Heart right ventricle (tissue), 16 donors: Measurements from ENCODE around the gene CDK6. TPM values are rescaled to one million over a fixed set of nuclear protein-coding genes. Genes with fewer than 3 reads are reported as not detected.
A peak's percentile ranks its signal among the peaks of the same experiment; 100 is the strongest.

Experiments used
- ATAC-seq, 8 donors: fragments of 200-7000 bp; cut with Tn5 transposase; one replicate each; pipeline ENCODE4 v1.9.1; 2020; ENCODE audit warnings: mild to moderate bottlenecking in 8 of 8, moderate library complexity in 8 of 8, moderate number of reproducible peaks in 1 of 8
- DNase-seq, 2 donors: peaks; one replicate each; pipeline ENCODE4 v3.0.0-alpha.2; 2020
- H3K27ac ChIP-seq, 10 donors: fragments of 200-600 bp; sonication (generic) in 2 of 10; one replicate each; pipeline versions ENCODE4 v1.5.0 to v1.8.0; 2020 to 2022; ENCODE audit warnings: mild to moderate bottlenecking in 3 of 10
- H3K27me3 ChIP-seq, 7 donors: fragments of 200-600 bp; one replicate each; pipeline ENCODE4 v1.8.0; 2021 to 2022; ENCODE audit warnings: mild to moderate bottlenecking in 2 of 7
- H3K36me3 ChIP-seq, 9 donors: fragments of 200-600 bp; sonication (generic) in 1 of 9; one replicate each; pipeline versions ENCODE4 v1.5.0 to v1.8.0; 2020 to 2022; ENCODE audit warnings: mild to moderate bottlenecking in 2 of 9
- H3K4me1 ChIP-seq, 9 donors: fragments of 200-600 bp; sonication (generic) in 1 of 9; one replicate each; pipeline versions ENCODE4 v1.5.0 to v1.8.0; 2020 to 2022; ENCODE audit warnings: mild to moderate bottlenecking in 4 of 9
- H3K4me3 ChIP-seq, 10 donors: fragments of 200-600 bp; sonication (generic) in 2 of 10; one replicate each; pipeline versions ENCODE4 v1.5.0 to v1.8.0; 2020 to 2022; ENCODE audit warnings: mild to moderate bottlenecking in 7 of 10, moderate library complexity in 2 of 10
- H3K9me3 ChIP-seq, 11 donors: fragments of 200-600 bp in 10 of 11; sonication (generic) in 2 of 11; one replicate each; pipeline versions ENCODE4 v1.5.0 to v1.8.0; 2013 to 2022; ENCODE audit warnings: mild to moderate bottlenecking in 2 of 11, control low read depth in 1 of 11, moderate library complexity in 1 of 11
- CTCF ChIP-seq, 9 donors: fragments of 200-600 bp; sonication (generic) in 2 of 9; IDR thresholded peaks; one replicate each; pipeline versions ENCODE4 v1.5.0 to v1.8.0; 2021 to 2022; ENCODE audit warnings: antibody characterized with exemption in 9 of 9, mild to moderate bottlenecking in 5 of 9, moderate library complexity in 1 of 9
- WGBS, 2 donors: extraction: QIAGEN DNeasy Blood & Tissue Kit; methylation state at CpG; one replicate each; pipeline ENCODE4 v1.1.7; 2013; ENCODE audit warnings: inconsistent platforms in 1 of 2; 5-methylcytosine and 5-hydroxymethylcytosine counted together
- intact Hi-C, 10 donors: fragments of 100-400 bp; cut with DNase I; formaldehyde crosslinking; loops; one replicate each; pipeline versions ENCODE4 v1.11.1 to v1.14.2; 2022
- polyA plus RNA-seq, 2 donors: library from polyadenylated mRNA; stranded (reverse); fragments of 200-250 nt; gene quantifications; one replicate each; pipeline ENCODE4 v1.2.3, GENCODE V29; 2013
- total RNA-seq, 10 donors: library from RNA; stranded (reverse); fragmentation: NEBNext Ultra II Directional in 3 of 10; extraction: Animal tissue kit (Norgen Biotek cat#: 25700) in 3 of 10; gene quantifications; one replicate each; pipeline versions ENCODE4 v1.2.1 to v1.2.4, GENCODE V29; 2021 to 2023
- donor health status: Arrhythmogenic right ventricular cardiomyopathy.
- donor health status: ischemic (EF 13 %, LVEDD 7.1; RV severe dilation, severe dysfunction).
- donor health status: healthy with polysubstance abuse.
- donor health status: DM: no; HTN: yes; CAD: no.
- donor health status: DM: no; HTN: no; CAD: no.
- donor health status: ischemic (EF 25% LVEDD 6.9; RV normal size, moderate dysfunction).
- donor health status: ischemic (EF 25% LVEDD 5.7; RV mildly dilated, moderate dysfunction).
- donor health status: healthy.
- donor health status: DM: yes; HTN: yes; CAD: no.
- donor health status: Ischemic cardiomyopathy.
- donor health status: ischemic (EF 35%, LVEDD 5.7; RV mildly dilated, moderate dysfunction).
- donor health status: nonischemic (EF 11% LVEDD 7.7; RV severe dilation, severe dysfunction).
- donor health status: DM: yes; HTN: yes; CAD: no.
- donor health status: PGD.
- donor health status: ischemic (EF 29% LVEDD 5.4; RV normal size, mild dysfunction).
- donor health status: nonischemic (EF 23%, LVEDD 6.1; RV moderate dilation, normal function).

Gene CDK6
- total and polyA plus RNA-seq, 12 donors, result 2.6 to 31.5 (median 16.4) TPM

- DNase-seq, result no peak
- peaks cover 0 to 72% (median 14%) of the 10 kb centered on the region in 9 donors for H3K36me3 ChIP-seq
- H3K4me1 ChIP-seq, result peaks cover 0 to 8% (median 0%) of the 10 kb centered on the region in 9 donors
- intact Hi-C loops, result no loop called here
- ATAC-seq, result peak in 2 of 8 donors; percentile 29 to 49
- TF ChIP-seq CTCF (IDR thresholded peaks at IDR 0.05), result no peak
- no peaks in the 10 kb centered on the region for H3K27me3 ChIP-seq
- H3K9me3 ChIP-seq, result no peaks in the 10 kb centered on the region
- no peak overlapping the region for H3K27ac ChIP-seq
- no peak overlapping the region for H3K4me3 ChIP-seq
These were observed 275.8 kb downstream of the CDK6 start for GRCh38 chr7:92560602-92561001.

GRCh38 chr7:92557808-92558362, 278.5 kb downstream of the CDK6 start:
- TF ChIP-seq CTCF (IDR thresholded peaks at IDR 0.05), result no peak
- Histone ChIP-seq H3K9me3 (no peaks in the 10 kb centered on the region), H3K4me1 (no peaks in the 10 kb centered on the region), H3K4me3 (no peak overlapping the region), H3K27ac (no peak overlapping the region), H3K27me3 (no peaks in the 10 kb centered on the region), H3K36me3 (peaks cover 0 to 45% (median 5%) of the 10 kb centered on the region in 9 donors)
- ATAC-seq (no peak), DNase-seq (no peak)
- WGBS, 2 donors, result 84% methylated on average over 7 of the region's 7 CpGs
- intact Hi-C loops, result no loop called here

GRCh38 chr7:92557249-92557648, 279.1 kb downstream of the CDK6 start:
- no peaks in the 10 kb centered on the region for H3K27me3 ChIP-seq
- intact Hi-C loops, result no loop called here

More at GRCh38 chr7:92557249-92557648, 279.1 kb downstream of the CDK6 start:
- no peak overlapping the region for H3K4me3 ChIP-seq
- DNase-seq (no peak), ATAC-seq (no peak)
- no peak for TF ChIP-seq CTCF (IDR thresholded peaks at IDR 0.05)
- no peaks in the 10 kb centered on the region for H3K4me1 ChIP-seq
- no peaks in the 10 kb centered on the region for H3K9me3 ChIP-seq
- H3K27ac ChIP-seq, result no peak overlapping the region
- 91 to 96% methylated on average over 2 of the region's 2 CpGs for WGBS, 2 donors
- peaks cover 0 to 39% (median 5%) of the 10 kb centered on the region in 9 donors for H3K36me3 ChIP-seq

Other genes with a start within 250 kb of the CDK6 start
- gene FAM133B, start 246.2 kb downstream of the CDK6 start, total RNA-seq, result 10 to 100 TPM in 4 of 10 donors, 1 to 10 TPM in 6; 8.0 to 16.1 (median 9.8) TPM
- 10 to 100 TPM in 1 of 2 donors, 1 to 10 TPM in 1; 8.4 to 37.0 TPM for gene FAM133B, start 246.2 kb downstream of the CDK6 start, polyA plus RNA-seq